Measurements from ENCODE around the gene MCTP1.

DNA sequence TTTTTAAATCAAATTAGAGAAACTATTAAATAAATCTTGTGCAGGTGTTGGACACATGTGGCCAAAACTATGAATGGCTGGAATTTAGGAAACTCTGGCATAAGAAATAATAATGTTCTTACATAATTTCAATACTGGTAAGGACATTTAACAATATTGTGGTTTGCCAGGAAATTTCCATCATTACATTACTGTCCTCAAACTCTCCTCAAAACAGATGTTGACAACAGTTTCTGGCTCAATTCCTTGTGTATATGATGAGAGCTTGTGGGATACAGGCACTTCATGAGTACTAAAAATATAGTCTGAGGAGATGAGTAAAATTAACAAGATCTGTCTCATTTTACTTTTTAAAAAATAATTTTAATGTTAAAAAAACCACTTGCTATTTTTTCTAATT is 27.9 kb downstream of the MCTP1 start:
- TF ChIP-seq HDGF (IDR thresholded peaks at IDR 0.05; ENCODE audit: borderline replicate concordance) (no peak), FOXK2 (IDR thresholded peaks at IDR 0.05) (no peak), FOXM1 (IDR thresholded peaks at IDR 0.05; ENCODE audit: borderline replicate concordance) (no peak), FOXA1 (IDR thresholded peaks at IDR 0.05) (no peak), ZNF384 (IDR thresholded peaks at IDR 0.05) (no peak), BHLHE40 (IDR thresholded peaks at IDR 0.05; ENCODE audit: borderline replicate concordance) (no peak), ELF4 (IDR thresholded peaks at IDR 0.05) (no peak), TARDBP (IDR thresholded peaks at IDR 0.05) (no peak), ARNT (IDR thresholded peaks at IDR 0.05) (no peak), SUZ12 (IDR thresholded peaks at IDR 0.05) (no peak)
- TF ChIP-seq, protein P1, sequence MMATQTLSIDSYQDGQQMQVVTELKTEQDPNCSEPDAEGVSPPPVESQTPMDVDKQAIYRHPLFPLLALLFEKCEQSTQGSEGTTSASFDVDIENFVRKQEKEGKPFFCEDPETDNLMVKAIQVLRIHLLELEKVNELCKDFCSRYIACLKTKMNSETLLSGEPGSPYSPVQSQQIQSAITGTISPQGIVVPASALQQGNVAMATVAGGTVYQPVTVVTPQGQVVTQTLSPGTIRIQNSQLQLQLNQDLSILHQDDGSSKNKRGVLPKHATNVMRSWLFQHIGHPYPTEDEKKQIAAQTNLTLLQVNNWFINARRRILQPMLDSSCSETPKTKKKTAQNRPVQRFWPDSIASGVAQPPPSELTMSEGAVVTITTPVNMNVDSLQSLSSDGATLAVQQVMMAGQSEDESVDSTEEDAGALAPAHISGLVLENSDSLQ (IDR thresholded peaks at IDR 0.05): no peak
